Hepatocyte (in vitro differentiated cells): Measurements from ENCODE around the gene KIF20B. TPM values are rescaled to one million over a fixed set of nuclear protein-coding genes. Genes with fewer than 3 reads are reported as not detected.

ENCODE experiments used
- DNase-seq: peaks from one replicate; pipeline ENCODE4 v3.0.0-alpha.2; 2016; ENCODE audit warnings: low spot score
- H2AFZ ChIP-seq: fragments of 200-600 bp; sonication (generic); 2 replicates; pipeline ENCODE4 v1.6.0; 2016; ENCODE audit warnings: antibody characterized with exemption, mild to moderate bottlenecking
- H3K27ac ChIP-seq: fragments of 200-600 bp; sonication (generic); 2 replicates; pipeline ENCODE4 v1.5.1; 2016; ENCODE audit warnings: mild to moderate bottlenecking
- H3K27me3 ChIP-seq: fragments of 200-600 bp; sonication (generic); 2 replicates; pipeline ENCODE4 v1.6.1; 2016
- H3K36me3 ChIP-seq: fragments of 200-600 bp; sonication (generic); replicated peaks from 2 replicates; pipeline ENCODE4 v1.5.1; 2016; ENCODE audit warnings: low read depth; ENCODE audit not compliant: insufficient read depth
- H3K4me1 ChIP-seq: fragments of 200-600 bp; sonication (generic); 2 replicates; pipeline ENCODE4 v1.5.1; 2016; ENCODE audit warnings: mild to moderate bottlenecking, moderate library complexity; ENCODE audit not compliant: insufficient read depth
- H3K4me2 ChIP-seq: fragments of 200-600 bp; sonication (generic); 2 replicates; pipeline ENCODE4 v1.6.0; 2016
- H3K4me3 ChIP-seq: fragments of 200-600 bp; sonication (generic); 2 replicates; pipeline ENCODE4 v1.5.1; 2016; ENCODE audit warnings: mild to moderate bottlenecking
- H3K79me2 ChIP-seq: fragments of 200-600 bp; sonication (generic); 2 replicates; pipeline ENCODE4 v1.6.0; 2017; ENCODE audit warnings: mild to moderate bottlenecking
- H3K9me2 ChIP-seq: fragments of 200-600 bp; sonication (generic); replicated peaks from 2 replicates; pipeline ENCODE4 v1.6.0; 2017; ENCODE audit warnings: mild to moderate bottlenecking; ENCODE audit not compliant: insufficient read depth
- H3K9me3 ChIP-seq: fragments of 200-600 bp; sonication (generic); 2 replicates; pipeline ENCODE4 v1.5.1; 2016; ENCODE audit warnings: low read depth, mild to moderate bottlenecking
- H4K20me1 ChIP-seq: fragments of 200-600 bp; sonication (generic); 2 replicates; pipeline ENCODE4 v1.6.0; 2016; ENCODE audit warnings: mild to moderate bottlenecking; ENCODE audit not compliant: insufficient read depth, poor library complexity, severe bottlenecking
- CTCF ChIP-seq: fragments of 200-600 bp; sonication (generic); IDR thresholded peaks from 2 replicates; pipeline ENCODE4 v1.5.1; 2016; ENCODE audit warnings: antibody characterized with exemption, mild to moderate bottlenecking; ENCODE audit not compliant: poor library complexity
- EZH2 ChIP-seq: fragments of 200-600 bp; sonication (generic); IDR thresholded peaks from 2 replicates; pipeline ENCODE4 v1.6.1; 2016; ENCODE audit warnings: antibody characterized with exemption, mild to moderate bottlenecking, borderline replicate concordance
- EZH2phosphoT487 ChIP-seq: fragments of 200-600 bp; sonication (generic); IDR thresholded peaks from one replicate; pipeline ENCODE4 v1.6.1; 2018; ENCODE audit warnings: antibody characterized with exemption, mild to moderate bottlenecking, low read depth, moderate library complexity; ENCODE audit not compliant: unreplicated experiment, severe bottlenecking
- WGBS: methylation state at CpG from one replicate; pipeline ENCODE4 v1.1.6; 2016; ENCODE audit warnings: low lambda C conversion rate; ENCODE audit errors: missing lambda C conversion rate; 5-methylcytosine and 5-hydroxymethylcytosine counted together
- polyA plus RNA-seq: library from polyadenylated mRNA; unstranded; fragments of >200 nt; fragmentation: Nextera tagmentation; extraction: Ambion mirVana; gene quantifications from 2 replicates; pipeline ENCODE4 v1.2.1, GENCODE V29; 2016
- total RNA-seq: library from RNA; depleted of rRNA; stranded (reverse); fragments of >200 nt; gene quantifications from 2 replicates; pipeline ENCODE4 v1.2.3, GENCODE V29; 2014

The KIF20B gene
- total and polyA plus RNA-seq, 2 experiments from 2014 or later = 4.6 to 6.9 TPM

- no peak overlapping the region for H2AFZ ChIP-seq
These were observed 36.1 kb upstream of the KIF20B start for GRCh38 chr10:89665302-89665701.

GRCh38 chr10:89666138-89666537 lies 35.3 kb upstream of the KIF20B start:
- no peaks in the 10 kb centered on the region for H4K20me1 ChIP-seq
- H3K27ac ChIP-seq = no peak overlapping the region
- no peak for TF ChIP-seq CTCF
- no peak for TF ChIP-seq EZH2phosphoT487
- no peak for TF ChIP-seq EZH2
- WGBS = 93% methylated on average over 1 of the region's 1 CpG
- H3K4me2 ChIP-seq = no peak overlapping the region
- H3K79me2 ChIP-seq = no peaks in the 10 kb centered on the region
- H3K27me3 ChIP-seq = no peaks in the 10 kb centered on the region
- no peaks in the 10 kb centered on the region for H3K9me3 ChIP-seq
- H3K4me3 ChIP-seq = no peak overlapping the region
- DNase-seq = no peak
- H3K36me3 ChIP-seq = no peaks in the 10 kb centered on the region
- H3K4me1 ChIP-seq = peaks cover 8% of the 10 kb centered on the region
- H3K9me2 ChIP-seq = no peaks in the 10 kb centered on the region
- H2AFZ ChIP-seq = no peak overlapping the region

More at GRCh38 chr10:89665302-89665701, 36.1 kb upstream of the KIF20B start:
- no peak overlapping the region for H3K4me3 ChIP-seq
- H3K4me1 ChIP-seq = peaks cover 8% of the 10 kb centered on the region
- no peaks in the 10 kb centered on the region for H3K27me3 ChIP-seq
- H3K9me3 ChIP-seq = no peaks in the 10 kb centered on the region
- no peaks in the 10 kb centered on the region for H3K9me2 ChIP-seq
- 92% methylated on average over 2 of the region's 2 CpGs for WGBS
- TF ChIP-seq EZH2phosphoT487 (no peak), CTCF (no peak), EZH2 (no peak)
- no peak overlapping the region for H3K4me2 ChIP-seq
- no peak overlapping the region for H3K27ac ChIP-seq
- no peak for DNase-seq
- H3K79me2 ChIP-seq = no peaks in the 10 kb centered on the region
- no peaks in the 10 kb centered on the region for H4K20me1 ChIP-seq
- H3K36me3 ChIP-seq = no peaks in the 10 kb centered on the region

GRCh38 chr10:89668386-89669071 lies 32.9 kb upstream of the KIF20B start:
- Histone ChIP-seq H3K4me1 (peaks cover 8% of the 10 kb centered on the region), H3K36me3 (no peaks in the 10 kb centered on the region), H3K9me2 (no peaks in the 10 kb centered on the region), H4K20me1 (no peaks in the 10 kb centered on the region), H3K4me3 (no peak overlapping the region), H3K79me2 (no peaks in the 10 kb centered on the region), H3K27ac (peak overlapping the region; percentile 88), H3K9me3 (no peaks in the 10 kb centered on the region), H2AFZ (no peak overlapping the region), H3K27me3 (no peaks in the 10 kb centered on the region), H3K4me2 (peak overlapping the region; percentile 17)
- peak; percentile 60 for DNase-seq
- 80% methylated on average over 3 of the region's 3 CpGs for WGBS
- TF ChIP-seq EZH2phosphoT487 (no peak), EZH2 (no peak), CTCF (no peak)
